OCI-LY7 (cell line): ENCODE results near the gene SEM1.

Source experiments
- CTCF ChIP-seq: fragments of 200-600 bp; sonication (generic); conservative IDR thresholded peaks from 2 replicates; pipeline ENCODE4 v1.5.1; 2014; ENCODE audit warnings: mild to moderate bottlenecking, antibody characterized with exemption, low read length, moderate library complexity, mixed read lengths
- EZH2phosphoT487 ChIP-seq: fragments of 200-600 bp; sonication (generic); IDR thresholded peaks from 2 replicates; pipeline ENCODE4 v1.6.1; 2018; ENCODE audit warnings: low read depth, borderline replicate concordance, mild to moderate bottlenecking, mixed run types, antibody characterized with exemption, low read length, moderate library complexity, mixed read lengths

- TF ChIP-seq CTCF (no peak), EZH2phosphoT487 (no peak)
Measured at GRCh38 chr7:96719164-96719563, 9.5 kb upstream of the SEM1 start.
